GM19395 (cell line): ENCODE data around the gene MAGI3.
"Not testable (repeated sequence)": the region's sequence is repeated elsewhere in the genome, so short reads cannot be mapped to it uniquely, and the experiment has no call there.

Experiments used
- ATAC-seq: cut with Tn5 transposase; IDR thresholded peaks from one replicate; pipeline ENCODE4 v1.9.1; 2021; ENCODE audit warnings: mild to moderate bottlenecking, moderate library complexity; ENCODE audit not compliant: unreplicated experiment

MAGI3 gene

DNA sequence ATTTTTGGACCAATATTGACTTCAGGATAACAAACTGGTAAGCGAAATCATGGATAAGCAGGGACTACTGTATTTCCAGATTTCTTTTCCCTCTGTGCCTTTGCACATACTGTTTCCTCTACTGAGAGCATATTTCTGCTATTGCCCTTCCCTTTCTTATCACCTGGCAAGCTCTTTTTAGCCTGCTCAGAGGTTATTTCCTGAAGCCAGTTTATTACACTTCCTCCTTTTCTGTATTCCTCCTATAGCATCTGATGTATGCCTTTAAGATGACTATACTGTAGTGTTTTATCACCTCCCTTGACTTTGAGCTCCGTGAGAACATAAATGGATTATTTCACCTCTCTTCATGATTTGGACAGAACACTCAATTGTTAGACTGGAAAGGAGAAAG is 49.0 kb downstream of the MAGI3 start:
- ATAC-seq: no peak

DNA sequence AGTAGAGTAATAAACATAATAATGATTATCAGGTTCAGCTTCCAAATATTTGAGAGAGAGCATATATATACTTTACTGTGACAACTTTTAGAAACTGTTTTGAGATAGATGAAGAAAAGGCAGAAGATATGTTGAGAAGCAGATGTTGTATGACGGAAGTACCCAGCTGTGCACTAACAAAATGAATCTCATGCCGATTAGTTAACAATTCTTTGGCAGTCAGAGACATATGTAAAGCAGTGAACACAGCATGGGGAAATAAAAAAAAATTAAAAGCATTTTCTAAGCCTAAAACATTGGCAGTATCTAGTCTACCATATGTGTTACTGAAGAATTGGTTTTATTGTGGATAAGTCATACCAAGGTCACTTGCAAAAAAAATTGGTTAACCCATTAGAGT is 51.8 kb downstream of the MAGI3 start:
- ATAC-seq: no peak

DNA sequence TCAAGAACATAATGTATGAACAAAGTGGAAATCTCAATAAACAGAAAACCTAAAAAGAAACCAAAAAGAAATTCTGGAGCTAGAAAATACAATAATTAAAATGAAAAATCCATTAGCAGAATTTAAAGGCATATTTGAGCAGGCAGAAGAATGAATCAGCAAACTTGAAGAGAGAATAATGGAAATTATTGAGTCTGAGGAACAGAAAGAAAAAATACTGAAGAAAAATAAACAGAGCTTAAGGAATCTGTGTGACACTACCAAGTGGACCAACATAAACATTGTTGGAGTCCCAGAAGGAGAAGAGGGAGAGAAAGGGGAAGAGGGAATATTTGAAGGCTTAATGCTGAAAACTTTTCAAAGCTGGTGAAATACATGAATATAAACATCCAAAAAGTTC is 54.5 kb downstream of the MAGI3 start:
- ATAC-seq: no peak

DNA sequence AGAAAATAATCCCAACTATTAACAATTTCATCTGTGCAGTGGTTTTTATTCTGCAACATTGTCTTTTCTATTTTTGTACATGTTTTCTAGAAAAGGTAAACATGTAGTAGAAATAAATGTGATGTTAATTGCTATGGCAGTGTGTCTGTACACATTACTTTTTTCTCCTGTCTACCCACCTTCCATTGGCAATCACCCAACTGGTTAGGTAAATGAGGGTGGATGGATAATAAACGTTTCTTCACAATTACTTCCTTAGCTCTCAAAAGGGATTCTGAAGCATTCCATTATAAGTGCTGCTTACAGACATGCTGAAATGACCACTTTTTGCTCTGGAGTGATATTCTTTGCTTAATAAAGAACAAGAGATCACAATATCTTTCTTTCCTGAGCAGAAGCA is 61.4 kb downstream of the MAGI3 start:
- no peak for ATAC-seq

DNA sequence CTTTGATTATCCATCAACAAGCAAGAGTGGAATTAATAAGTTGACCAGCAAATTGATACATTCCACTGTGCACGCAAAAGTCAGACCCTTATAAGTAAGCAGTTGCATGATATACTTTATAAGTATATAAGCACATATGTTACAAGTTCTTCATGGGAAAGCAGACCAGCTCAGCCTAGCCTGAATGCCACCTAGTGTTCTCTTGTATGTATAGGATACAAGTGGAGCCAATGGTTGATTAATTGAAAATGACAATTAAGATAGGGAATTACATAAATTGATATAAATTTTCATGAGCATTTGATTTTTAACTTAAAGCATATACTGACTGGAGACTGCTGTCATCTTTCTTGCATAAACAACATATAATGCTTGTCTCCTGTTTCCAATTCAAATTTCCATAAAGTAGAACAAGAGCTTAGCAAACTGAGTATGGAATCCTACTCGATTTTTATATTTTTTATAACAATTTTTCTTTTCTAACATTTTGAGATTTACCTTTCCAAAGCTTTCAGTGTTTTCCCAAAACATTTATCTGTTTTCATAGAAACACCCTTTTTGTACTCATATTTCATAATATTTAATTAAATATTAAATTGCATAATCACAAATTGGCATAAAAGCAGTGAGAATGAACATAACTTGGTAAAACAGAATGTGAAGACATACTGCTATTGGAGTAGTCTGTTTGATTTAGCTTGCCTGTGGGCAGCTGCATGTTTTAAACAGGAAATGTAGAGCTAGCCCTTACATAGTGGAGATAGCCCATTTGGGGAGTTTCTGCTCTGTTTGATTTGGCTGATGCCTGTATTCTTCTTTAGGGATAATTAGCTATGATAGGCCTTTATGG is 62.8 kb downstream of the MAGI3 start:
- ATAC-seq: no peak

DNA sequence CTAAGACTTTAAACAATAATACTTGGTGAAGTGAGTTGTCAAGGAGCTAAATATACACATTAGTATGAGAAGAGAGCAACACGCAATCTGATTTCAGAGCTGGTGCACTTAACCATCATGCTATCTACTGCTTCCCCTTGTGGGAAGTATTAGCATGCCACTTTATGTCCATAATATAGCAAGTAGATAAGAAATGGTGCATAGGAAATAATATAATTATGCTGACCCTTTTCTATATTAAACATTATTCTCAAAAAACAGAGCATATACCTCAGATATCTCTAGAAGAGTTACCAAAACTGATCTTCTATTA is 63.4 kb downstream of the MAGI3 start:
- no peak for ATAC-seq

DNA sequence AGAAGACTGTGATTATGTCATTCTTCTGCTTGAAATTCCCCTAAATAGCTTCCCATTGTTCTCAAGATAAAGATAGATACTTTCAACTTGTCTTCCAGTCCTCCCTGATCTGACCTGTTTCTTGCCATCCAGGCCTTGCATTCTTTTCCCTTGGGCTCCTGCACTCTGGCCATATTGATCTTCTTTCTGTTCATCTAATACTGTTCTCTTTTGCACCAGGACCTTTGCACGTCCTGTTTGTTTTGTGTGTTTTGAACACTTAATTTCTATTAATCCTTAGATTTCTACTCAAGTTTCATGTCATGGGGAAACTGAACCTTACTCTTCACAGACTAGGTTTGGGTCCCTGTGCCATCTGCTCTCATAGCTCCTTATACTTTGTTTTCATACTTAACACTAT is 65.1 kb downstream of the MAGI3 start:
- ATAC-seq: no peak

DNA sequence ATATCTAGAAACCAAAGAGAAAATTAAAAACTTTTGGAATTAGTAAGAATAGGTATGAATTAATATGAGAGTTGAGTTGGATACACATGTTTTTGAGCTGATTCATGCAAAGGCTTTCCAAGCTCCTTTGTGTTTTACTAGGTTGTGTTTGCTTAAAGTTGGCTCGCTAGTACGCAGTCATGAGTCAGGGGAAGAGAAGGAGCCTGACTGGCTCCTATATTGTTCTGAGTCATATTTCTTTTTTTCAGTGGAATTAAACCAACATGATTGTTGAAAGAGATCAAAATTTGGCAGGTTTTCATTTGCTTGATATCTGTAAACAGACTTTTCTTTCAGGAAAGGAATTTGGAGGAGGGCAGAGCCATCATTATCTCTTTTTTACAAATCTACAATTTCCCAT is 66.7 kb downstream of the MAGI3 start:
- ATAC-seq: no peak

DNA sequence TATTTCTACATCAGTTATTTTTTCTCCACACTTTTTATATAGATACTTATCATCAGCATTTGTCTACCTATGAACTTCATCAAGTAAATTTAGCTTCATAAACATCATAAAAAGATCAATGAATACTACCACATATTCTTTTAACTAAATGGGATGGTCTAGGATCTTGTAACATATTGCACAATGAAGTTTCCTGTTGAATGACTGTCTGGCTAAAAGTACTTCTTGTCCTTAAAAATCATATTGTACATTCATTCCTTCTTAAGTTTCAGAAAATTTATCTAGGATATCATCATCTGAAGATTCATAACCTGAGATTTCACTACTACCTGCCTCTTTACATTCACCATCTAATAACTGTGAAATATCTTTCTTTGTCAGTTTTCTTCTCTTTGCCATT is 69.0 kb downstream of the MAGI3 start:
- no peak for ATAC-seq

DNA sequence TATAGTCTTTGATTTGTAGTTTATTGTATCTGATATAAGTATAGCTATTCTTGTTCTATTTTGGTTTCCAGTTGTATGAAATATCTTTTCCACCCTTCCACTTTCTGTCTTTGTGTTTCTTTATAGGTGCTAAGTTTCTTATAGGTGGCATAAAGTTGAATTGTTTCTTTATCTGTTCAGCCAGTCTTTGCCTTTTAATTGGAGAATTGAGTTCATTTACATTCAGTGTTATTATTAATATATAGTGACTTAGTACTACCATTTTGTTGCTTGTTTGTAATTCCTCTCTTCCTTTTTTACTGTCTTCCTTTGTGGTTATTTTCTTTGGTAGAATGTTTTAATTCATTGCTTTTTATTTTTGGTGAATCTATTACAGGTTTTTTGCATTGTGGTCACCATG is 77.7 kb downstream of the MAGI3 start:
- no peak for ATAC-seq

DNA sequence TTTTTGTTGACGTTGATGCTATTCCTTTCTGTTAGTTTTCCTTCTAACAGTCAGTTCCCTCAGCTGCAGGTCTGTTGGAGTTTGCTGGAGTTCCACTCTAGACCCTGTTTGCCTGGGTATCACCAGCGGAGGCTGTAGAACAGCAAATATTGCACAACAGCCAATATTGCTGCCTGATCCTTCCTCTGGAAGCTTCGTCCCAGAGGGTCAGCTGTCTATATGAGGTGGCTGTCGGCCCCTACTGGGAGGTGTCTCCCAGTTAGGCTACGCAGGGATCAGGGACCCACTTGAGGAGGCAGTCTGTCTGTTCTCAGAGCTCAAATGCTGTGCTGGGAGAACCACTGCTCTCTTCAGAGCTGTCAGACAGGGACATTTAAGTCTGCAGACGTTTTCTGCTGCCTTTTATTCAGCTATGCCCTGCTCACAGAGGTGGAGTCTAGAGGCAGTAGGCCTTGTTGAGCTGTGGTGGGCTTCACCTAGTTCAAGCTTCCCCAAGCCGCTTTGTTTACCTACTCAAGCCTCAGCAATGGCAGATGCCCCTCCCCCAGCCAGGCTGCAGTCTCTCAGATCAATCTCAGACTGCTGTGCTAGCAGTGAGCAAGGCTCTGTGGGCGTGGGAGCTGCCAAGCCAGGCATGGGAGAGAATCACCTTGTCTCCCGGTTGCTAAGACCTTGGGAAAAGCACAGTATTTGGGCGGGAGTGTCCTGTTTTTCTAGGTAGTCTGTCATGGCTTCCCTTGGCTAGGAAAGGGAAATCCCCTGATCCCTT is 88.3 kb downstream of the MAGI3 start:
- not testable (repeated sequence) for ATAC-seq

DNA sequence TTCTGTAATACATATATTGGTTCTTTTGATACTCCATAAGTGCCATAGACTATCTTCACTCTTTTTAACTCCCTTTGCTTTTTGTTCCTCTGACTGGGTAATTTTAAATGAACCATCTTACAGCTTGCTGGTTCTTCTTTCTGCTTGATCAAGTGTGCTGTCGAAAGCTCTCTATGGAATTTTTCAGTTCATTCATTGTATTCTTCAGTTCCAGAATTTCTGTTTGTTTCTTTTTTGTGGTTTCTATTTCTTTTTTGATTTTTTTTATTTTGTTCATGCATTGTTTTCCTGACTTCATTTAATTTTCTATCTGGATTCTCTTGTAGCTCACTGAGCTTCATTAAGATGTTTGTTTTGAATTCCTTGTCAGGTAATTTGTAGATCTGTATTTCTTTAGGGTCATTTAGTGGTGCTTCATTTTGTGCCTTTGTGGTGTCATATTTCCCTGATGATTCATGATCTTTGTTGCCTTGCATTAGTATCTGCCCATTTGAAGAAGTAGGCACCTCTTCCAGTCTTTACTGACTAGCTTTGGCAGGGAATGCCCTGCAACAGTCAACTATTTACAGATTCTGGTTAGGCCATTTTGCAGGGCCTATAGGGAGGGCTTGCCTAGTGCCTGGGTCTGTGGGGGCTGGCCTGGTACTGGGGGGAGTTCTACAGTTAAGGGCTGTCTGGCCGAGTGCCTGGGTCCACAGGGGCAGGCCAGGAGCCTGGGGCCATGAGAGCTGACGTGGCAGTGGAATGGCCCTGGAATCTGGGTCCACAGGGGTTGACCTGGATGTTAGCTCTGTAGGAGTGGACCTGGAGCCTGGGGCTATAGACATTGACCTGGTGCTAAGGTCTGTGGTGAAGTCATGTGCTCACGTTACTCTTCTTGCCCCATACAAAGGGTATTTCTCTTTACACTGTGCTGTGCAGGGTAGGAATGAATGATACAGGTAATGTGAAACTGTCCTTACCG is 89.7 kb downstream of the MAGI3 start:
- no peak for ATAC-seq

DNA sequence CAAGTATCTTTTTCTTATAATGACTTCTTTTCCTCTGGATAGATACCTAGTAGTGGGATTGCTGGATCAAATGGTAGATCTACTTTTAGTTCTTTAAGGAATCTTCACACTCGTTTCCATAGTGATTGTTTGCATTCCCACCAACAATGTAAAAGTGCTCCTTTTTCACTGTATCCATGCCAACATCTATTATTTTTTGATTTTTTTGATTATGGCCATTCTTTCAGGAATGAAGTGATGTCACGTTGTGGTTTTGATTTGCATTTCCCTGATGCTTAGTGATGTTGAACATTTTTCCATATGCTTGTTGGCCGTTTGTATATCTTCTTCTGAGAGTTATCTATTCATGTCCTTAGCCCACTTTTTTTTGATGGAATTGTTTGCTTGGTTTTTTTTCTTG is 94.8 kb downstream of the MAGI3 start:
- not testable (repeated sequence) for ATAC-seq

DNA sequence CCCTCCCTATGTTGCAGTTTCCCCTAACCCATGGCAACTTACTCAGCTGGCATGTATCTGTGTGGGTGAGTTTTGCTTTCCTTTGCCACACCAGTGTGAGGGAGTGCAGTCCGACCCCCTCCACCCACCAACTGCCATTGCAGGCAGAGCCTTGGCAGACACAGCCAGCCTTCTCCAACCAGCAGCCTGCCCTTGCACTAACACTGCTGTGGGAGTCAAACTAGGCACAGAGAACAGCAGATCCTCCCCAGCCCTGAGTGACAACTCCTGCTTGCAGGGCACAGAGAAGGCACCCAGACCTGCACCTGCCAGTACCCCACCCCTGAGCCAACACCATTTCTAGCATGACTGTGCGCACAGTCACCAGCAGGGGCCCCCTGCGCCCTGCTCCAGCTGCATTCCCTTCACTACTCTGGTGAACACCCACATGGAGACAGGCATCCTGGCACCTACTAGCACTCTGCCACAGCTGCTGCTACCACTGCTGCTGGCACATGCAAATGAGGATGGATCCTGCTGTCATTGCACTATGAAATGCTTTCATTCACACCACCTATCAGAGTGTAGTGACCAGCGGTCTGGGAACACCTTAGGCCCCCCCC is 98.4 kb downstream of the MAGI3 start:
- ATAC-seq: no peak

DNA sequence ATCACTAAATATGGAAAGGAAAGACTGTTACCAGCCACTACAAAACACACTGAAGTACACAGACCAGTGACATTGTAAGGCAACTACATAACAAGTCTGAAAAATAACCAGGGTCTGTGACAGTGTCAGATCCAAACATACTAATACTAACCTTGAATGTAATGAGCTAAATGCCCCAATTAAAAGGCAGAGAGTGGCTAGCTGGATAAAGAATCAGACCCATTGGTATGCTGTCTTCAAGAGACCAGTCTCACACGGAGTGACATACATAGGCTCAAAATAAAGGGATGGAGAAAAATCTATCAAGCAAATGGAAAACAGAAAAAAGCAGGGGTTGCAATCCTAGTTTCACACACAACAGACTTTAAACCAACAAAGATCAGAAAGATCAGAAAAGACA is 100.1 kb downstream of the MAGI3 start:
- ATAC-seq: no peak

DNA sequence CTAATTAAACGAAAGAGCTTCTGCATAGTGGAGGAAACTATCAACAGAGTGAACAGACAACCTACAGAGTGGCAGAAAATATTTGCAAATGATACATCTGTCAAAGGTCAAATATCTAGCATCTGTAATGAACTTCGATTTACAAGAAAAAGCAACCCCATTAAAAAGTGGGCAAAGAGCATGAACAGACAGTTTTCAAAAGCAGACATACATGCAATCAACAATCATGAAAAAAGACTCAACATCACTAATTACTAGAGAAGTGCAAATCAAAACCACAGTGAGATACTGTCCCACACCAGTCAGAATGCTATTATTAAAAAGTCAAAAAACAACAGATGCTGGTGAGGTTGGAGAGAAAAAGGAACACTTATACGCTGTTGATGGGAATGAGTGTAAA is 103.2 kb downstream of the MAGI3 start:
- no peak for ATAC-seq

DNA sequence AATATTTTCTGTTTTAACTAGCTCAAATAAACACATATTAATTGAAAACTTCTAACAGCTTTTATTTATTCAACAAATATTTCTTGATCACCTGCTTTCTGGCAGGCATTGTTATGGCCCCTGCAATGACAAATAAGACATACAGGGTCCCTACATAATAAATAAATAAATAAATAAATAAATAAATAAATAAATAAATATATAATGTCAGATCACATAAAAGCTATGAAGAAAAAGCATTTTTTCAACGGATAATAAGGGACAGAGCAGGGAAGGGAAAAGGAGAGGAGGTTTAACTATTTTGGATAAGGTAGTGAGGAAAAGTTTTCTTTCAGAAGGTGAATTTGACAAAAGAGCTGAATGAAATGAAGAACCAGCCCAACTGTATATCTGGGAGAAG is 115.0 kb downstream of the MAGI3 start:
- no peak for ATAC-seq

DNA sequence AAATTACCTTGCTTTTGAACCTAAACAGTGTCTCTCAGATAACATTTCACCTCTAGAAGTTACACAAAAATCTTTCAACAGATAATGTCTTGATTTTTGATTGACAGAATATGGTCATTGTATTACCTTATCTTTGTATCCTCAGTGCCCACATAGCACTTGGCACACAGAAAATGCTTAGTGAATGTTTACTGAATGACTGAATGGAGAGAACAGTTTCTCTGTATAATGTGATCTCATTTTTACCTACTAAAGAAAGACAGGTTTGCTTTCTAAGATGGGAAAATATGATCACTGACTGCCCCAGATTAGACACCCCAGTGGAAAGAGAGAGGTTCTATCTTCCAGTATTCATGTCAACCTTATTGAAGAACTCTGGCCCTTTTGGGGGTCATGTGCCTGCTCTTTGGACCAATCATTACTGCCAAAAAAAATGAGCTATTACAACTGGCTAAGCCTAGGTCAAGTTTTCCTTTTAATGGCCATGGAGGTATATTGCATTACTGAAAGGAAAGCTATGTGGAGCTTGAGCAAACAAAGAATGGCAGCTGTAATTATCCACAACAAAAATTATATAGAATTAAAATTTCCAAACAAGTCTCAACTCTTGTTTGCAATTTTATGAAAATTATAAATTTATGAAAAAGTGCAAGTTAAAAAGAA is 117.4 kb downstream of the MAGI3 start:
- ATAC-seq: no peak

DNA sequence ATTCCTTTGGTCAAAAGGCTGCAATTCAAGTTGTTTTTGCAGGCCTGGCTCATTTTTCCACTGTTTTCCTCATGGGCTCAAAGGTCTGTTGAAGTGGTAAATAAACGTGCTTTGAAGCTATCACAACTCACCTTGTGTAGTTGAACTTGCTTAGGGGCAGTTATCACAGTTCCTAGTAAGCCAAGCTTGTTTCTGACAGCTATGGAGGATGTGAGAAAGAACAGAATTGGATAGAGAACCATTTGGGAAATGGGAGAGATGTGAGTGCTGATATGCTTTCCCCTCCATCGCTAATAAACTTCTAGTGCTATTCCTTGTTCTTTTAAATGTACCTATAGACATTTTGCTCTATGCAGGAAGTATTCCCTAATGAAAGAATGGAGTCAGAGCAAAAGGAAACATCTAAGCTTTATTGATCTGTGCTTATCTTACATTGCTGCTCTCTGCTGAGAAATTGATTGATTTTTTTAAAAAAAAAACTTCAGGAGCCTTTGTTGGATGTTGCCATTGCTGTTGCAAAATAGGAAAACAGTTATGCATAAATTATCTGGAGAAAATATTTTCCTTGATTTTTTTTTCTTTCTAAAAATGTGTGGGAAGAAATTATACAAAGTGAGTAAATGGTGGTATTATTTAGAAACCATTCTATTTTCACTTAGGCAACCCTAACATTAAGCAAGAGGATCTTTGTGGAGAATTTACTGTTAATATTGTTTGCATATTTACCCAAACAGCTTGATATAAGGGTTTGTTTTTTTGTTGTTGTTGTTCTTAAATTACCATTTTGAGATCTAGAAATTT is 118.2 kb downstream of the MAGI3 start:
- ATAC-seq: no peak

DNA sequence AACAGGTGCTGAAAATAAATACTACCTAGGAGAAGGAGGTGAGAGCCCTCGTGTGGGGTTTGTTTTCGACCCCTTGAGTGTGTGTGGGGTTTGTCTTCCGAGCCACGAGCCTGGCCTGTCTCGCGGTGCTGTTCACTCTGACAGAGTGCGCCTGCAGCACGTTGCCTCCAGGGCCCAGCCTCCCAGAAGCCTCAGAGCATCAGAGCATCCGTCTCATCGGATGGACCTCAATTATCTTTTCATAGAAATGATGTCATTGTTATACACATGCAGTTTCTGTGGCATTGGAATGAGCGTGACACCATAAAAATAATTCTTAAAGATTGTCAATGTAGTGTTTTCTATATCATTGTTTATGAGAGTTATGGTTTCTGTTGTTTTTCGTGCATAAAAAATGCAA is 119.5 kb downstream of the MAGI3 start:
- not testable (repeated sequence) for ATAC-seq
